MM.1S (cell line): ENCODE results near the gene PIK3C2G.

ENCODE experiments used
- EZH2 ChIP-seq: fragments of 300-600 bp; sonication (generic); optimal IDR thresholded peaks from 2 replicates; pipeline ENCODE3; 2017; ENCODE audit warnings: low read depth, mild to moderate bottlenecking, antibody characterized with exemption, low read length, mixed read lengths
- TF ChIP-seq, protein P1 (sequence below): fragments of 300-600 bp; sonication (generic); IDR thresholded peaks from 2 replicates; pipeline ENCODE4 v1.5.1; 2016; ENCODE audit warnings: antibody characterized with exemption, low read length, mixed read lengths

DNA sequence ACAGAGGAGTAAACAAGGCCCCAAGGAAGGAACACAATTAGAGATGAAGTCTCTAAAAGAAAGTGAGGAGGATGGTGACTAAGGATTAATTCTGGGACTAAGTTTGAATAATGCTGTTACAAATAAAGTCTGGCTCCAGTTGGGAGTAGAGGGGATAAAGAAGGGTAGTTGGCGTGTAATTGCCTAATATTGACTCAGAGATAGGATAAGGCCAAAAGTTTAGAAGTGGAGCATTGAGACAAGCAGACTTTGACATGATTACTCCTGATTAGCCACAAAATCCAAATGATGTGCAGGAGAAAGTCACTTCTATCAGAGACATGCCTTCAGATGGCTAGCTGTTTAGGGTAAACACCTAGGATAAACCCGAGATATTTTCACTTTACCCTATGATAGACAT, 368.1 kb downstream of the PIK3C2G start:
- TF ChIP-seq, protein P1, sequence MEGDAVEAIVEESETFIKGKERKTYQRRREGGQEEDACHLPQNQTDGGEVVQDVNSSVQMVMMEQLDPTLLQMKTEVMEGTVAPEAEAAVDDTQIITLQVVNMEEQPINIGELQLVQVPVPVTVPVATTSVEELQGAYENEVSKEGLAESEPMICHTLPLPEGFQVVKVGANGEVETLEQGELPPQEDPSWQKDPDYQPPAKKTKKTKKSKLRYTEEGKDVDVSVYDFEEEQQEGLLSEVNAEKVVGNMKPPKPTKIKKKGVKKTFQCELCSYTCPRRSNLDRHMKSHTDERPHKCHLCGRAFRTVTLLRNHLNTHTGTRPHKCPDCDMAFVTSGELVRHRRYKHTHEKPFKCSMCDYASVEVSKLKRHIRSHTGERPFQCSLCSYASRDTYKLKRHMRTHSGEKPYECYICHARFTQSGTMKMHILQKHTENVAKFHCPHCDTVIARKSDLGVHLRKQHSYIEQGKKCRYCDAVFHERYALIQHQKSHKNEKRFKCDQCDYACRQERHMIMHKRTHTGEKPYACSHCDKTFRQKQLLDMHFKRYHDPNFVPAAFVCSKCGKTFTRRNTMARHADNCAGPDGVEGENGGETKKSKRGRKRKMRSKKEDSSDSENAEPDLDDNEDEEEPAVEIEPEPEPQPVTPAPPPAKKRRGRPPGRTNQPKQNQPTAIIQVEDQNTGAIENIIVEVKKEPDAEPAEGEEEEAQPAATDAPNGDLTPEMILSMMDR: no peak
- no peak for TF ChIP-seq EZH2
